Measurements from ENCODE around the gene SPRN.

SPRN gene

DNA sequence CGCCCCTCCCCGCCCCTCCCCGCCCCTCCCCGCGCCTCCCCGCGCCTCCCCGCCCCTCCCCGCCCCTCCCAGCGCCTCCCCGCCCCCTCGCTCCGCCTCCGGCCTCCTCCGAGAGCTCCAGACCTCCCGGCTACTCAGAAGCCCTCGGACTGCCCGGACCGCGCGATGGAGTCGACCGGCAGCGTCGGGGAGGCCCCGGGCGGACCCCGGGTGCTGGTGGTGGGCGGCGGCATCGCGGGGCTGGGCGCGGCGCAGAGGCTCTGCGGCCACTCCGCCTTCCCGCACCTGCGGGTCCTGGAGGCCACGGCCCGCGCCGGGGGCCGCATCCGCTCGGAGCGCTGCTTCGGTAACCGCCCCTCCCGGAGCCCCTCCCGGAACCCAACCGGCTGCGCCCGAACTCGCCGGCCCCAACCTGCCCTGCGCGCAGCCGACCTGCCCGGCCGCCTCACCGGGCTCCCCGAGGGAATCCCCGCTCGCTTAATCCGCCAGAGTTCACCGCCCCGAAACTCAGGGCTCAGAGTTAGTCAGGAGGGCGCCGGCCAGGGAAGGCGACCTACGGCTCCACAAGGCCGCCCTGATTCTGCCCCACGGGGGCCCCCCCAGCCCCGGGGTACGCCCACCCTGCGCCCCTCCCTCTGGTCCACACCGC, 45.1 kb downstream of the SPRN start, which contains the start of gene PAOX:
Gene PAOX, plus strand, starts transcription at position 111 of the 649 bp plus-strand sequence. Its CDS starts 55 bp downstream, at position 166.
- no peaks in the 10 kb centered on the region for H3K9me3 ChIP-seq (ENCODE audit: insufficient read depth, low read length)
- no peaks in the 10 kb centered on the region for H3K27me3 ChIP-seq (ENCODE audit: low read length)
- H3K9ac ChIP-seq (ENCODE audit: low read length) = peak within 1 kb of the TSS; percentile 64
- peaks cover 5% of the 10 kb centered on the region for H3F3A ChIP-seq (ENCODE audit: insufficient read depth)
- no peaks in the 10 kb centered on the region for H3K36me3 ChIP-seq (ENCODE audit: low read length)
- TF ChIP-seq EZH2phosphoT487 (conservative IDR thresholded peaks at IDR 0.05; ENCODE audit: low read length) = no peak
- TF ChIP-seq, protein P1, sequence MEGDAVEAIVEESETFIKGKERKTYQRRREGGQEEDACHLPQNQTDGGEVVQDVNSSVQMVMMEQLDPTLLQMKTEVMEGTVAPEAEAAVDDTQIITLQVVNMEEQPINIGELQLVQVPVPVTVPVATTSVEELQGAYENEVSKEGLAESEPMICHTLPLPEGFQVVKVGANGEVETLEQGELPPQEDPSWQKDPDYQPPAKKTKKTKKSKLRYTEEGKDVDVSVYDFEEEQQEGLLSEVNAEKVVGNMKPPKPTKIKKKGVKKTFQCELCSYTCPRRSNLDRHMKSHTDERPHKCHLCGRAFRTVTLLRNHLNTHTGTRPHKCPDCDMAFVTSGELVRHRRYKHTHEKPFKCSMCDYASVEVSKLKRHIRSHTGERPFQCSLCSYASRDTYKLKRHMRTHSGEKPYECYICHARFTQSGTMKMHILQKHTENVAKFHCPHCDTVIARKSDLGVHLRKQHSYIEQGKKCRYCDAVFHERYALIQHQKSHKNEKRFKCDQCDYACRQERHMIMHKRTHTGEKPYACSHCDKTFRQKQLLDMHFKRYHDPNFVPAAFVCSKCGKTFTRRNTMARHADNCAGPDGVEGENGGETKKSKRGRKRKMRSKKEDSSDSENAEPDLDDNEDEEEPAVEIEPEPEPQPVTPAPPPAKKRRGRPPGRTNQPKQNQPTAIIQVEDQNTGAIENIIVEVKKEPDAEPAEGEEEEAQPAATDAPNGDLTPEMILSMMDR (IDR thresholded peaks at IDR 0.05; ENCODE audit: insufficient read depth, low read length, poor library complexity, severe bottlenecking) = no peak
- H3K4me2 ChIP-seq (ENCODE audit: low read depth, low read length, poor library complexity, severe bottlenecking) = peak within 1 kb of the TSS; percentile 96
- H3K79me2 ChIP-seq (ENCODE audit: insufficient read depth, low read length) = no peaks in the 10 kb centered on the region
- no peak within 1 kb of the TSS for H3K27ac ChIP-seq (ENCODE audit: low read depth, low read length)
- H2AFZ ChIP-seq (ENCODE audit: low read depth, low read length, severe bottlenecking) = peak within 1 kb of the TSS; percentile 98
- H3K9me2 ChIP-seq (replicated peaks; ENCODE audit: insufficient read depth, low read length) = no peaks in the 10 kb centered on the region
- peak within 1 kb of the TSS; percentile 76 for H3K4me3 ChIP-seq (ENCODE audit: insufficient read depth, low read length, poor library complexity, severe bottlenecking)
- no peaks in the 10 kb centered on the region for H4K20me1 ChIP-seq (ENCODE audit: low read depth, low read length)

DNA sequence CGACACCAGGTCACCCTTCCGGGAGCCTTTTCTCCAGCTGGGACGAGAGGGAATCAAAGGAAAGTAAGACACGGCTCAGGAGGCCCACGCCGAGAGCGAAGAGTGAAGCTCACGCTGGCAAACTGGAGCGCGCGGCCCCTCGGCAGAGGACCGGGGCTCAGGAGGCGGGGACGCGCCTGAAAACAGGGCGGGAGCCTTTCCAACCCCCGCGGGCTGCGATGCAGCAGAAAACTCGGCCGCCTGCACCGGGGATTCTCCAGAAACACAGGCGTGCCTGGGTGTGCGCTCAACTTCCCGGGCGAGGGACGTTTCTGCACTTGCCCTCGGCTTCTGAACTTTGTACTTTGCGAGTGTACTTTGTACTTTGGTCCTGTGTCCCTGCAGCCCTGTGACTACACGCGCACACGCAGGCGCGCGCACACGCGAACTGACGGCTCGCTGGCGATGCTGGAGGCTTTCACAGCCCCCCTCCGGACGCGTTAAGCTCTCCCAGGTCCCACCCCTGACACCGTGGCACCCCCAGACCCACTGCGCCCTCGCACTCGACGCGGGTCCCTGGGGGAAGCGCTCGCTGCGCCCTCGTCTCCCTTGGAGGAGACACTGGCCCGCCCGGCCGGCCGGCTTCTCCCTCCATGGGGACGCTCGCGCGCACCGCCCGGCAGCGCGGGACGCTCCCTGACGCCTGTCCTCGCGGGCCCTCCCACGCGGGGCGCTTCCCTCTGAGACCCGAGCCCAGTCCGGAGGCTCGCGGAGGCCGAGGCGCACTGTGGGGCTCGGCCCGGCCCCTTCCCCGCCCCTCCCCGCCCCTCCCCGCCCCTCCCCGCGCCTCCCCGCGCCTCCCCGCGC, 46.0 kb downstream of the SPRN start:
- no peak overlapping the region for H3K27ac ChIP-seq (ENCODE audit: low read depth, low read length)
- no peaks in the 10 kb centered on the region for H3K27me3 ChIP-seq (ENCODE audit: low read length)
- H3F3A ChIP-seq (ENCODE audit: insufficient read depth) = peaks cover 5% of the 10 kb centered on the region
- peak overlapping the region; percentile 76 for H3K4me3 ChIP-seq (ENCODE audit: insufficient read depth, low read length, poor library complexity, severe bottlenecking)
- no peaks in the 10 kb centered on the region for H3K9me3 ChIP-seq (ENCODE audit: insufficient read depth, low read length)
- H3K9me2 ChIP-seq (replicated peaks; ENCODE audit: insufficient read depth, low read length) = no peaks in the 10 kb centered on the region
- TF ChIP-seq EZH2phosphoT487 (conservative IDR thresholded peaks at IDR 0.05; ENCODE audit: low read length) = no peak
- TF ChIP-seq, protein P1 (IDR thresholded peaks at IDR 0.05; ENCODE audit: insufficient read depth, low read length, poor library complexity, severe bottlenecking) = no peak
- H3K36me3 ChIP-seq (ENCODE audit: low read length) = no peaks in the 10 kb centered on the region
- peak overlapping the region; percentile 98 for H2AFZ ChIP-seq (ENCODE audit: low read depth, low read length, severe bottlenecking)
- peak overlapping the region; percentile 96 for H3K4me2 ChIP-seq (ENCODE audit: low read depth, low read length, poor library complexity, severe bottlenecking)
- no peaks in the 10 kb centered on the region for H4K20me1 ChIP-seq (ENCODE audit: low read depth, low read length)
- H3K79me2 ChIP-seq (ENCODE audit: insufficient read depth, low read length) = no peaks in the 10 kb centered on the region
- H3K9ac ChIP-seq (ENCODE audit: low read length) = peak overlapping the region; percentile 64

DNA sequence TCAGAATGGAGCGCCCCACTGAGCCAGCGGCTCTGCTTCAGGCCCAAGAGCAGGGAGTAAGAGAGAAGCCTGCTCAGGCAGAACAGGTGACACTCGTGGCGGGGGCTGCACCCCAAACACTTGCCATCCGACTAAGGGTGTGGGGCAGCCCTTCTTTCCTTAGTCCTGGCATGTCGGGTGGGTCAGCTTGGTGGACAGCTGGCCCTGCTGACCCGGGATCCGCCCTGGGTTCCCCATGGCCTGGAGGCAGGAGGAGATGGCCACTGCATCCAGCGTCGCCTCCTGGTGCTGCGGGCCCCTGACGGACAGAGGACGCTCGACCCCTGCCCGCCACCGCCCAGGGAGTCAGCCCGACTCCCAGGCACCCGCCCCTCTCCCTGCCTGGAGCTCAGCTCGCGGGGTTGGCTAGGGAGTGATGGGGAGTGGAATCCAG, 46.6 kb downstream of the SPRN start:
- Histone ChIP-seq H3K79me2 (ENCODE audit: insufficient read depth, low read length) (no peaks in the 10 kb centered on the region), H3K27ac (ENCODE audit: low read depth, low read length) (no peak overlapping the region), H3K4me2 (ENCODE audit: low read depth, low read length, poor library complexity, severe bottlenecking) (peak overlapping the region; percentile 96), H3K36me3 (ENCODE audit: low read length) (no peaks in the 10 kb centered on the region), H3K9me2 (replicated peaks; ENCODE audit: insufficient read depth, low read length) (no peaks in the 10 kb centered on the region), H3K9me3 (ENCODE audit: insufficient read depth, low read length) (no peaks in the 10 kb centered on the region), H2AFZ (ENCODE audit: low read depth, low read length, severe bottlenecking) (peak overlapping the region; percentile 98), H3K9ac (ENCODE audit: low read length) (peak overlapping the region; percentile 64), H3K27me3 (ENCODE audit: low read length) (no peaks in the 10 kb centered on the region), H4K20me1 (ENCODE audit: low read depth, low read length) (no peaks in the 10 kb centered on the region), H3K4me3 (ENCODE audit: insufficient read depth, low read length, poor library complexity, severe bottlenecking) (peak overlapping the region; percentile 76), H3F3A (ENCODE audit: insufficient read depth) (peaks cover 5% of the 10 kb centered on the region)
- no peak for TF ChIP-seq EZH2phosphoT487 (conservative IDR thresholded peaks at IDR 0.05; ENCODE audit: low read length)
- TF ChIP-seq, protein P1 (IDR thresholded peaks at IDR 0.05; ENCODE audit: insufficient read depth, low read length, poor library complexity, severe bottlenecking) = no peak

All from SU-DHL-6 (cell line).